ENCODE results near the gene NAT14. TPM values are rescaled to one million over a fixed set of nuclear protein-coding genes. Genes with fewer than 3 reads are reported as not detected.
A peak's percentile ranks its signal among the peaks of the same experiment; 100 is the strongest.

NAT14 gene
- polyA plus RNA-seq, 1 donor (not counting 4 experiments of a cell fraction or from before 2014, with no cell fraction given), result 11.0 TPM

- Histone ChIP-seq H3K9ac (ENCODE audit: control insufficient read depth, extremely low read depth, insufficient read depth, low read length) (no peak overlapping the region), H3K27me3 (ENCODE audit: control insufficient read depth, extremely low read depth, insufficient read depth, low read length) (peaks cover 34% of the 10 kb centered on the region), H4K20me1 (ENCODE audit: control insufficient read depth, extremely low read depth, insufficient read depth, low read length) (peaks cover 2% of the 10 kb centered on the region), H3K4me3 (ENCODE audit: control insufficient read depth in 2 of 3, extremely low read depth in 1 of 3, insufficient read depth in 2 of 3, low read depth in 1 of 3, low read length in 3 of 3) (no peak overlapping the region), H3K4me2 (ENCODE audit: control insufficient read depth, extremely low read depth, insufficient read depth, low read depth, low read length) (no peak overlapping the region), H3K27ac (ENCODE audit: control insufficient read depth, insufficient read depth, low read length) (no peak overlapping the region), H2AFZ (ENCODE audit: control insufficient read depth, low read length) (no peak overlapping the region), H3K9me1 (ENCODE audit: control insufficient read depth, extremely low read depth, insufficient read depth, low read length) (no peaks in the 10 kb centered on the region), H3K9me3 (ENCODE audit: control insufficient read depth, low read depth, low read length) (no peaks in the 10 kb centered on the region), H3K4me1 (ENCODE audit: control insufficient read depth, extremely low read depth, insufficient read depth, low read length) (peaks cover 6% of the 10 kb centered on the region), H3K36me3 (ENCODE audit: control insufficient read depth in 2 of 2, extremely low read depth in 1 of 2, insufficient read depth in 2 of 2, low read length in 2 of 2) (peaks cover 0 to 3% of the 10 kb centered on the region in 2 experiments), H3K79me2 (ENCODE audit: control insufficient read depth, insufficient read depth, low read length) (no peaks in the 10 kb centered on the region)
- dilution Hi-C loops (cut with MboI; ENCODE audit: extremely low pct_ligation_motif_present, low sequenced_read_pairs), result no loop called here
- FAIRE-seq, result no peak
- DNase-seq (ENCODE audit: low read depth, low spot score), result no peak
- TF ChIP-seq CTCF (optimal IDR thresholded peaks at IDR 0.05 in 1 of 3, IDR thresholded peaks at IDR 0.05 in 1 of 3, conservative IDR thresholded peaks at IDR 0.05 in 1 of 3; ENCODE audit: extremely low read depth in 1 of 3, insufficient read depth in 2 of 3, low read length in 3 of 3), result peak in 1 of 3 experiments; percentile 1
- no peak for TF ChIP-seq EZH2 (IDR thresholded peaks at IDR 0.05; ENCODE audit: low read length)
Observed at GRCh38 chr19:55452749-55453346, 32.1 kb upstream of the NAT14 start.

DNA sequence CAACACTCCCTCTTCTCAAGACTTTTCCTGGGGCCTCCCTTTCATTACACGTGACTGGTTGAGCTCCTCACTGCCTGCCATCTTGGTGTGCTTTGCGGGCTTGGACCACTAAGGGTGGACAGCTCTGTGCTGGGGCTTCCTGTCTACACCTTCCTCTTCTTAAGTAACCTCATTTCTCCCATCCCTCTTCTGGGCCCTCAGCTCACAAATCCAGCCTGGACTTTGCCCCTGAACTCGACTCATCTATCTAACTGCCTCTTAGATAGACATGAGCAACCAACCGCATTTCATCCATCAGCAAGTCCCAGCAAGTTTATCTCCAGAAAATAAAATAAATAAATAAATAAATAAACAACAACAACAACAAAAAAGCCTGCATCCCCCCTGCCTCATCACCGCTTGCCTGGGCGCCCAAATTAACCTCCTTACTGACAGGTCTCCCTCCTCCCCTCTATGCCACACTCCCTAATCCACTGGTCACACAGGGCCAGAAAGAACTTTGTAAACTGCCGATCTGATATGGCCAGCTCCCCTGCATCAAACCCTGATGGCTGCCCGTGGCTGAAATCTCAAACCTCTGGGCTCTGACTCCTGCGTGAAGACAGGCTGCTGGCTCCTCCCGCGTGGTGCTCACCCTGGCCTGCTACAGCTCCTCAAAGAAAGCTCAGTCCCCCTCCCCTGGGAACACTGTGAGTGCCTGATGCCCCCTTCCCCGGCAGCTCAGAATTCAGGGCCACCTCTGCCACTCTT lies 31.3 kb upstream of the NAT14 start:
- Histone ChIP-seq H3K4me1 (ENCODE audit: control insufficient read depth, extremely low read depth, insufficient read depth, low read length) (no peaks in the 10 kb centered on the region), H3K36me3 (ENCODE audit: control insufficient read depth in 2 of 2, extremely low read depth in 1 of 2, insufficient read depth in 2 of 2, low read length in 2 of 2) (peaks cover 0 to 3% of the 10 kb centered on the region in 2 experiments), H3K27me3 (ENCODE audit: control insufficient read depth, extremely low read depth, insufficient read depth, low read length) (peaks cover 34% of the 10 kb centered on the region), H3K9me1 (ENCODE audit: control insufficient read depth, extremely low read depth, insufficient read depth, low read length) (no peaks in the 10 kb centered on the region), H4K20me1 (ENCODE audit: control insufficient read depth, extremely low read depth, insufficient read depth, low read length) (peaks cover 2% of the 10 kb centered on the region), H3K4me3 (ENCODE audit: control insufficient read depth in 2 of 3, extremely low read depth in 1 of 3, insufficient read depth in 2 of 3, low read depth in 1 of 3, low read length in 3 of 3) (no peak overlapping the region), H3K79me2 (ENCODE audit: control insufficient read depth, insufficient read depth, low read length) (no peaks in the 10 kb centered on the region), H3K9ac (ENCODE audit: control insufficient read depth, extremely low read depth, insufficient read depth, low read length) (no peak overlapping the region), H2AFZ (ENCODE audit: control insufficient read depth, low read length) (no peak overlapping the region), H3K4me2 (ENCODE audit: control insufficient read depth, extremely low read depth, insufficient read depth, low read depth, low read length) (no peak overlapping the region), H3K9me3 (ENCODE audit: control insufficient read depth, low read depth, low read length) (no peaks in the 10 kb centered on the region), H3K27ac (ENCODE audit: control insufficient read depth, insufficient read depth, low read length) (no peak overlapping the region)
- dilution Hi-C loops (cut with MboI; ENCODE audit: extremely low pct_ligation_motif_present, low sequenced_read_pairs), result no loop called here
- no peak for DNase-seq (ENCODE audit: low read depth, low spot score)
- no peak for FAIRE-seq
- TF ChIP-seq CTCF (optimal IDR thresholded peaks at IDR 0.05 in 1 of 3, IDR thresholded peaks at IDR 0.05 in 1 of 3, conservative IDR thresholded peaks at IDR 0.05 in 1 of 3; ENCODE audit: extremely low read depth in 1 of 3, insufficient read depth in 2 of 3, low read length in 3 of 3), result no peak
- no peak for TF ChIP-seq EZH2 (IDR thresholded peaks at IDR 0.05; ENCODE audit: low read length)

All from keratinocyte (primary cell).